ENCODE results near the gene ROBO2. TPM values are rescaled to one million over a fixed set of nuclear protein-coding genes. Genes with fewer than 3 reads are reported as not detected.

ROBO2 gene
- total RNA-seq, 1 donor from 2014 or later = 2.9 TPM

DNA sequence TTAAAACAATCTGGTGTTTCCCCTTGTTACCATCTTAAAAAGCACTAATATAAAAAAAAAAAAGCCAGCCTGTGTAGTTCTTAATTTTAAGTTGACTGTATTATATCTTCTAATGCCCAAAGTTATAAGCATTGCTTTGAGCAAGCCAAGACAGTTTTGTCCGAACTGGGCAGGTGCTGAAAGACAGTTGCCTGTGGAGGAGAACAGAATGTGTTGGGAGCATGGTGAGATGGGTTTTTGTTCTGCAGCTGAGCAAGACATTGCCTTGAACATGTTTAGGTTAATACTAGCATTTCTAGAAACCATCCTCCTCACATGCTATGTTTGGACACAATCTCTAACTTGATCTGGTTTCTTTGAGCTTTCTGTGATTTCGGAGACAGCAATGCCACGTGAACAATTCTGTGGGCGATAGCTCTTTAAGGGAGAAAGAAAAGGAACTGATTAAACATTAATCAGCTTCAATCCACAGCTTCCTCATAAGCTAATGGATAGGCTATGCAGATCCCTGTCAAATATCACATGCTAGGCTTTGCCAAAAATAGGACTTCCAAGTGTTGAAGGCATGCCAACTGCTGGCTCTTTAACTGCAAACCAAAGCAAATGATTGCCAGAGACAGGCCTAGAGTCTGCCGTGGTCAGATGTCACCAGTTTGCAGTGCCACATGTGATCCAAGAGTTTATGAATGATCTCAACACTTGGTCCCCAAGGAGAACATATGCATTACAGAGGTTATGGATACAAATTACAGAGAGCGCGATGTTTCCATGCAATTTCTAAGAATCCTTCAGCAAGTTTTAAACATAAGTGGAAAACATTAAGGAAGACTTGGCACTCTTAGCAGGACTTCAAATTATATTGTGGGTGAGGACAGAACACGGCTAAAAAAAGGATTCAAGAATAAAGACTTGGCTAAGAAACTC, 428.1 kb downstream of the ROBO2 start:
- no peak for DNase-seq (ENCODE audit: low read depth, low spot score)

- DNase-seq (ENCODE audit: low read depth, low spot score) = no peak
These were observed 428.7 kb downstream of the ROBO2 start for GRCh38 chr3:77468626-77469020.

GRCh38 chr3:77475507-77475906, 435.6 kb downstream of the ROBO2 start:
- DNase-seq (ENCODE audit: low read depth, low spot score) = no peak

DNA sequence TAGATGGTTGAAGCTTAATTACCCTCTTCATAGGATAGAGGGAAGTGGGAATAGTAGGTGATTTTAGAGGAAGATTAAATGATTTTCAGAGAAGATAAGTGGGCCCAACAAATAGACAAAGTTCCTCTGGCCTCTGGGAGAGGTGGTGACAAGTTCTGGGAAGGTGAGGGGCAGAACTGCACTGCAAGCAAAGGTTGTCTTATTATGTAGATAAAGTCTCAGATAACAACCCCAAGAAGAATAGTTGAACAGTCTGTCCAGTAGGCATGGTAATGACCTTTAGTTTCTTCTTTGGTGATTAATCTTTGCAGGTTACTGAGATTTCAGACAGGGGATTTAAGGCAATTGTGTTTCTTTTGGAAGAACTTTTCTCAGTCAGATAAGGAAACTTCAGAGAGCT, 439.1 kb downstream of the ROBO2 start:
- DNase-seq (ENCODE audit: low read depth, low spot score) = no peak

DNA sequence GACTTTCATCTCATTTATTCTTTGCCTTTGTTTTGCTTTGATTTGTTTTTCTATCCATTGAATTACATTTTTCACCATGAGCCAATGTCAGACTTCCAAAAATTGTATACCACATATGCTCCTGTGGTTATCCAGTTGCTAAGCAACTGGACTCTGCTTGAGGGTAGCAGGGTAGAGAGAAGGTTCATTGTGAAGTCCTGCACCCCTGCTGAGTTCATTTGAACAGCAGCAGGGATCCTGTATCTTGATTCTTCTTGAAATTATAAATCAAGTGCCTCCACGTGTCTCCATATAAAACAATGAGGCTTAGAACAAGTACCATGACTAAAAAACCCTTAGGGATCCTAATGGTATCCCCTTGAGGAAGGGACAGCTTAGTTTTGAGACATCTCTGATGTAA, 449.3 kb downstream of the ROBO2 start:
- DNase-seq (ENCODE audit: low read depth, low spot score) = no peak

GRCh38 chr3:77491961-77492360, 452.1 kb downstream of the ROBO2 start:
- no peak for DNase-seq (ENCODE audit: low read depth, low spot score)

- no peak for DNase-seq (ENCODE audit: low read depth, low spot score)
These were observed 460.8 kb downstream of the ROBO2 start for GRCh38 chr3:77500721-77501120.

DNA sequence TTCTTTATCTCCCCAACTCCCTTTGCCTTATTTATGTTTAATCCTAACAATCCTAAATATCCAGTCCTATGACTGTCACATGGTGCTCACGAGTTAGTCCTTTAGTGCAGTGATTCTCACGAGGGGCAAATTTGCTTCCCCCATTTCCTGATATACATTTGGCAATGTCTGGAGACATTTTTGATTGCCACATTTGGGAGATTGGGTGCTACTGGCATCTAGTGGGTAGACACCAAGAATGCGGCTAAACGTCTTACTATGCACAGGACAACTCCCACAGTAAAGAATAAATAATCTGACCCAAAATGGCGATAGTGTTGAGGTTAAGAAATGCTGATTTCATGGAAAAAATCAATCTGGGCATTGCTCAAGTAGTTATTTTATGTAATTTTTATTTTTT, 466.5 kb downstream of the ROBO2 start:
- no peak for DNase-seq (ENCODE audit: low read depth, low spot score)

DNA sequence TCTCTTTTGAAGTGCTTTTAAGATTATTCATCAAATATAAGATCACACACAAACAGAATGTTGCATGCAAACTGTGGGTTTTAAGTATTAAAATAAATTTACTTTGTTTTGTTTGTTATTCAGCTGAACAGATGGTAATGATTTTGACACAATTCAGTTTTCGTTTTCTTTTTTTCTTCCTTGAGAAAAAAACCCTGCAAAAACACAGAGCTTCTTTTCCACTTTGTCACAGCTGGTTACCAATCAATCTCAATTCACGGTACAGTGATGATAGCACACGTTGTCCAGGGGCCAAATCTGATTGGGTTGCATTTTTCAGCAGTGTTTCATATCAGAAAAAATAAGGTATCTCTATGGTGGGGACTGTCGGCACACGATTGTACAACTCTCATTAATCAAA, 473.6 kb downstream of the ROBO2 start:
- DNase-seq (ENCODE audit: low read depth, low spot score) = no peak

GRCh38 chr3:77514766-77515165, 474.9 kb downstream of the ROBO2 start:
- no peak for DNase-seq (ENCODE audit: low read depth, low spot score)

- DNase-seq (ENCODE audit: low read depth, low spot score) = no peak
These were observed 484.6 kb downstream of the ROBO2 start for GRCh38 chr3:77524463-77524862.

GRCh38 chr3:77524946-77525682, 485.2 kb downstream of the ROBO2 start:
- no peak for DNase-seq (ENCODE audit: low read depth, low spot score)

- no peak for DNase-seq (ENCODE audit: low read depth, low spot score)
These were observed 486.7 kb downstream of the ROBO2 start for GRCh38 chr3:77526573-77527113.

- DNase-seq (ENCODE audit: low read depth, low spot score) = no peak
These were observed 489.6 kb downstream of the ROBO2 start for GRCh38 chr3:77529522-77529921.

DNA sequence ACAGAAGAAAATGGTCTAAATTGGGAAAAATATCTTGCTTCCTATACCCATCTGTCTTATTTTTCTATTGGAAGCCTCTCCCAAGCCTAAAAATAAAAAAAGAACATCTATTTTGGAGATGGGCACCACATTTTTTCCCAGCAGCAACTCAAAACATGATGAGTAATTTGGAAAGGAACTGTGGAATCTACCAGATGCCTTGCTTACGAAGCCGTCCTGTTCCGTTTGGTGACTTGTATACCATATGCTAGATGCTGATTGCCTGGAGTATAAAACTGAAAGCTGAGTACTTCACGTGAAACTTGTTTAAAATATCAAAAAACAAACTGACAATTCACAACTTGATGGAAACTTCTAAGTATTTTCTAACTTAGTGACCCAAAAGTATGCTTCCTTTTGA, 491.0 kb downstream of the ROBO2 start:
- DNase-seq (ENCODE audit: low read depth, low spot score) = no peak

- DNase-seq (ENCODE audit: low read depth, low spot score) = no peak
These were observed 495.2 kb downstream of the ROBO2 start for GRCh38 chr3:77535116-77535515.

- DNase-seq (ENCODE audit: low read depth, low spot score) = no peak
These were observed 496.3 kb downstream of the ROBO2 start for GRCh38 chr3:77536038-77536775.

DNA sequence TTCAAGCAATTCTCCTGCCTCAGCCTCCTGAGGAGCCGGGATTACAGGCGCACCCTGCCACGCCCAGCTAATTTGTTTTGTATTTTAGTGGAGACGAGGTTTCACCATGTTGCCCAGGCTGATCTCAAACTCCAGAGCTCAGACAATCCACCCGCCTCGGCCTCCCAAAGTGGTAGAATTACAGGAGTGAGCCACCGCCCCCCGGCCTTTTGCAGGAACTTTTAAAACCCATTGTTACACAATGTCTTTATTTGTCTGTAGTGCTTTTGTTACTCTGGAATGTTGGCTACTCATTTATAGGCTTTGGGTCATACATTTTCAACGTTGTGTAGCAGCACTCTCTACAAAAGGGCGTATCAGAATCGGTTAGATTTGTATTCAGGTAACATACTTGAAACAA, 499.1 kb downstream of the ROBO2 start:
- no peak for DNase-seq (ENCODE audit: low read depth, low spot score)

GRCh38 chr3:77539677-77540076, 499.8 kb downstream of the ROBO2 start:
- no peak for DNase-seq (ENCODE audit: low read depth, low spot score)

- DNase-seq (ENCODE audit: low read depth, low spot score) = no peak
These were observed 501.5 kb downstream of the ROBO2 start for GRCh38 chr3:77541203-77541922.

- DNase-seq (ENCODE audit: low read depth, low spot score) = no peak
These were observed 506.3 kb downstream of the ROBO2 start for GRCh38 chr3:77546246-77546645.

Data from pulmonary artery endothelial cell (primary cell).